Stimulated activated CD4-positive, alpha-beta T cell treated with anti-CD3 and anti-CD28 coated beads, Interleukin-4, amount 100 ng/mL, for 48 hours (primary cell): Measurements from ENCODE around the gene TRABD.
"Not testable (repeated sequence)": the region's sequence is repeated elsewhere in the genome, so short reads cannot be mapped to it uniquely, and the experiment has no call there.

Experiments used
- DNase-seq, 2 donors: peaks; one replicate each; pipeline ENCODE4 v3.0.0-alpha.2; 2020; ENCODE audit warnings: low read depth in 2 of 2

TRABD gene

DNA sequence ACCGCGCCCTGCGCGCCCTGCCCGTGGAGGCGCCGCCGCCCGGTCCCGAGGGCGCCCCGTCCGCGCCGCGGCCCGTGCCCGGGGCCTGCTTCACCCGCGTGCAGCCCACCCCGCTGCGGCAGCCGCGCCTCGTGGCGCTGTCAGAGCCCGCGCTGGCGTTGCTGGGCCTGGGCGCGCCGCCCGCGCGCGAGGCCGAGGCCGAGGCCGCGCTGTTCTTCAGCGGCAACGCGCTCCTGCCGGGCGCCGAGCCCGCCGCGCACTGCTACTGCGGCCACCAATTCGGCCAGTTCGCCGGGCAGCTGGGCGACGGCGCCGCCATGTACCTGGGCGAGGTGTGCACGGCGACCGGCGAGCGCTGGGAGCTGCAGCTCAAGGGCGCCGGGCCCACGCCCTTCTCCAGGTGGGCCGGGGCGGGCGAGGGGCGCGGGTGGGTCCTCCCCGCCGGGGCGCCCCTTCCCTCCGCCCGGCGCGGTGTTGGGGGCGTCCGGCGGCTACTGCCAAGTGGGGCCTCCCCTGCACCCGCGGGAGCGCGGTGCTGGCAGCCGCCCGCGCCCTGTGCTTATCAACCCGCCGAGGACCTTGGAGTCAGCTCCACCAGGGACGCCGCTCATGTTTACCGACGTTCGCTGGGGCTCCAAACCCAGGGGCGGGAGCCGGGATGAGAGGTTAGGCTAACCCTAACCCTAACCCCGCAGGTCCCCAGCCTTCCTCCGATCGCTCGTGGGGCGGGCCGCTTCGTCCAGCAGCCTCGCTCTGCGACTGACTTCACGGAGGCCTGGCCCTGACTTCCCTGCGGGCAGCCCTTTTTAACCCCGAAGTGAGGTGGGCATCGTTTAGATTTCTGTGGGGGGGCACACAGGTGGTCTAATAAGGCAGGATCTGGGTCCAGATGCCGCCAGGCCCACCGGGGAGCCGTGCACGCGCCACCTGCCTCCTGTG is 15.7 kb downstream of the TRABD start:
- no peak for DNase-seq

- no peak for DNase-seq
Measured at GRCh38 chr22:50202130-50202666, 16.5 kb downstream of the TRABD start.

- DNase-seq, result no peak
Measured at GRCh38 chr22:50203288-50203687, 17.6 kb downstream of the TRABD start.

DNA sequence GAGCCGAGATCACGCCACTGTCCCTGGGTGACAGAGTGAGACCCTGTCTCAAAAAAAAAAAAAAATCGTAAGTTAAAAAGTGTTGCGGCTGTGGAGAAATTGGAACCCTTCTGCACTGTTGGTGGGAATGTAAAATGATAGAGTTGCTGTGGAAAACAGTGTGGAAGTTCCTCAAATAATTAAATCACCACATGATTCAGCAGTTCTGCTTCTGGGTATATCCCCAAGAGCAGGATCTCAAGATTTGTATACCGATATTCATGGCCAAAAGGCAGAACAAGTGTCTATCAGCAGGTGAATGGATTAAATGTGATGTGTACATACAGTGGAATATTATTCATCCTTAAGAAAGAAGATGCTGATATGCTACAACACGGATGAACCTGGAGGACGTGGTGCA is 18.9 kb downstream of the TRABD start:
- DNase-seq, result no peak

DNA sequence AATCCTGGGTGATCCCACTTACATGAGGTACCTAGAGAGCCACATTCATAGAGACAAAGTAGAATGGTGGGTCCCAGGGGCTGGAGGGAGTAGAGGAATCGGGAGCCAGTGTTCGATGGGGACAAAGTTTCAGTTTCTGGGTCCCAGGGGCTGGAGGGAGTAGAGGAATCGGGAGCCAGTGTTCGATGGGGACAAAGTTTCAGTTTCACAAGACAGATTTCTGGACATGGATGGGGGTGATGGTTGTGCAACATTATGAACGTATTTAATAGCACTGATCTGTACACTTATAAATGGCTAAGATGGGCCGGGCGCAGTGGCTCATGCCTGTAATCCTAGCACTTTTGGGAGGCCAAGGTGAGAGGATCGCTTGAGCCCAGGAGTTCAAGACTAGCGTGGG is 19.3 kb downstream of the TRABD start:
- not testable (repeated sequence) for DNase-seq

- DNase-seq, result no peak
Measured at GRCh38 chr22:50205781-50206569, 20.3 kb downstream of the TRABD start.

GRCh38 chr22:50206599-50206998 is 20.9 kb downstream of the TRABD start:
- no peak for DNase-seq

- no peak for DNase-seq
Measured at GRCh38 chr22:50207383-50208140, 21.8 kb downstream of the TRABD start.

DNA sequence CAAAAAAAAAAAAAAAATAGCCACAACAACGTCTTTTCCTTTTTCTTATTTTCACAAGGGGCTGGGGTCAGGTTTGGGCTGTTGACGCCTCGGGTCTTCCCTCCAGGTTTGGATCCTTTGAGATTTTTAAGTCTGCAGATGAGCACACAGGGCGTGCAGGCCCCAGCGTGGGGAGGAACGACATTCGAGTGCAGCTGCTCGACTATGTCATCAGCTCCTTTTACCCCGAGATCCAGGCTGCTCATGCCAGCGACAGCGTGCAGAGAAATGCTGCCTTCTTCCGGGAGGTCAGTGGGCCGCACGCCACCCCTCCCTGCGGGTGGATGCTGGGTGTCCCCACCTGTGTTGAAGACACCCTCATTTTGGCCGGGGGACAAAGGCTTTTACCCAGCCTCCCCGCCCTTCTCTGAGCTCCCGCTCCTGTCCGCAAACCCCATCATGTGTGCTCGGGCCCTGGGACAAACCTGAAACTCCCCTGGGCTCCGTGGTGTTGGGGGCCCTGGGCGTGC is 22.8 kb downstream of the TRABD start:
- no peak for DNase-seq

DNA sequence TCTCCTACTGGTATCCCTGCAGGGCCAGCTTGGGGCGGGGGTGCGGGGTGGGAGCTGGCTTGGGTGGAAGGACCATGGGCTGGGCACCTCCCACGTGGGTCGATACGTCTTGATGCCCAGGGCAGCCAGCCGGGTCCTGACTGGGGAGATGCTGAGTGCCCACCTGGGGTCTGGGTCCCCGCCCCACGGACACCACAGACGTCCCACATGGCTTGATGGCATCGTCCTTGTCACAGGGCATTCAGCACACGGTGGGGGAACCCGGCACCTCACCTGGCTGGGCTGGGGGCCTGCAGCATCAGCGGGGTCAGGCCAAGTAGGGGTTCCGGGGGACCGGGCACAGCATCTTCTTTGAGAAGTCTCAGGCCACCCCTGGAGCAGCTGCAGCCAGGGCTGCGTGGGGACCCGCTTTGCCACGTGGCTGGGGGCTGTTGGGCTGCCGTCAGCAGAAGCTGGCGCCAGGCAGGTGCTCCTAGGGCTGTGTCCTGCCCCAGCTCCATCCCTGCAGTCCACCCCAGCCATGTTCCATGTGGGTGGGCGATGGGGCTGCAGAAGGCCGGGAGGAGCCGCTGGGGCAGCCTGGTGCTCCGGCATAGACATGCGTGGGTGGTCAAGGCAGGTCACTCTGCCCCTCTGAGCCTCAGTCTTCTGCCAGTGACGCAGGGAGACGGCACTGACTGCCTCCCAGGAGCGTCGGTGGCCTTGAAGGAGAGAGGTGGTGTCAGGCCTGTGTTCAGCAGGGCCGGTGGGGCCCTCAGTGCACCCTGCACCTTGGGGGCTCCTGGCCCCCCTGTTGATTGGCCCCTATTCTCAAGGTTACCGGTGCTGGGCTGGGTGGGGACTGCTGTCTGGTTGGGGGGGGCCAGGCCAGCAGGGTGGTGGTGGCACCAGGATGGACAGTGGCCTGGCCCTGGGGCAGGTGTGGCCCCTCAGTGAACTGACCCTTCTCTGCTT is 23.5 kb downstream of the TRABD start:
- DNase-seq, result no peak

DNA sequence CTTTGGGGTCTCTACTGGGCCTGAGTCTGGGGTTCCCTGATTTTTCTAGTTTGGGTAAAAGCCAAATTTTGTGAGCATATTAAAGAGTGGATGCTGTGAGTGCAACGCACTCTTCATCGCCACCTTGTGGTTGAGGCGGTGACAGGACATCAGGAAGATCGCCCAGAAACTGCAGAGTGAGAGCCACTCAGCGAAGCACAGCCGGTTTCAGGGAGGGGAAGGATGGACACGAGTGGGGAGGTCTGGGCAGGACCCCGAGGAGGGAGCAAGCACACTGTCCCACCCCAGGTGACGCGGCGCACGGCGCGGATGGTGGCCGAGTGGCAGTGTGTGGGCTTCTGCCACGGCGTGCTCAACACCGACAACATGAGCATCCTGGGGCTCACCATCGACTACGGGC is 24.2 kb downstream of the TRABD start:
- DNase-seq, result peak; percentile 55 to 65

GRCh38 chr22:50210378-50211139 is 24.8 kb downstream of the TRABD start:
- DNase-seq, result no peak

DNA sequence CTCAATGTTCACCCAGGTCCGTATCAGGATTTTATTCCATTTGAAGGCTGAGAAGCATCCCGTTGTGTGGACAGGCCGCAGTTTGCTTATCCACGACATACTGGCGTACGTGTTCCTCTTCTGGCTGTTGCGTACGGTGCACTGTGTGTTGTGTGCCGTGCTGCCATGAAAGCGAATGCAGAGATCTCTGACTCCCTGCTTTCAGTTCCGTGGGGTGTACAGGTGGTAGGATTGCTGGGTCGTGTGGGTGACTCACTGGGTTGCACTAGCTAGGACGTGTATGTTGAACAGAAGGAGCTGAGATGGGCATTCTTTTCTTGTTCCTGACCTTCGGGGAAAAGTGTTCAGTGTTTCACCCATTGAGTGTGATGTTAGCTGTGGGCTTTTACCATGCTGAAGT is 25.4 kb downstream of the TRABD start:
- DNase-seq, result no peak

- DNase-seq, result no peak
Measured at GRCh38 chr22:50213263-50213662, 27.6 kb downstream of the TRABD start.

DNA sequence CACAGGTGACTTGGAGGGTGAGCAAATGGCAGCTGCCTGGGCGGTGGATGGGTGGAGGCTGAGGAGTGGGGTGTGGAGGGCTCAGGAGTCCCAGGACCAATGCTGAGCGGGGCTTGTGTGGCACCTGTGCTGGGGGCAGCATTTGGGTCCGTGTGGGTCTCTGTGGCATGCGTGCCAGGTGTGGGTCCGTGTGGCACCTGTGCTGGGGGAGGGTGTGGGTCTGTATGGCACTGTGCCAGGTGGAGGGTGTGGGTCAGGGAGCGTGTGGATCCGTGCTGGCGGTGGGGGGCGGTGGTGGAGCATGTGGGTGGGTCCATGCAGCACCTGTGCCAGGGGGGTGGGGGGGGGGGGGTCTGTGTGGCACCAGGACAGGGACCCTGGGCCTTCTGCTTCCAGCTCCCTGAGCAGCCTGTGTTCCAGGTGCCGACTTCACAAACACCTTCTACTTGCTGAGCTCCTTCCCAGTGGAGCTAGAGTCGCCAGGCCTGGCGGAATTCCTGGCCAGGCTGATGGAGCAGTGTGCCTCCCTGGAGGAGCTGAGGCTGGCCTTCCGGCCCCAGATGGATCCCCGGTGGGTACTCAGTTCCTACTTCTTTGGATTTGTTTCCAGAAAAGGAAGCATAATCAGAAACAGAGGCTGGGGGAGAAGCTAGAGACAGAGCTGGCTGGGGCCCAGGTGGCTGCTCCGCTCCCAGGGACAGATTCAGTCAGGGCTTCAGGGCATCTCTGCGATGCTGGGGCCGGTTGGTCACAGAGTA is 29.8 kb downstream of the TRABD start:
- no peak for DNase-seq

DNA sequence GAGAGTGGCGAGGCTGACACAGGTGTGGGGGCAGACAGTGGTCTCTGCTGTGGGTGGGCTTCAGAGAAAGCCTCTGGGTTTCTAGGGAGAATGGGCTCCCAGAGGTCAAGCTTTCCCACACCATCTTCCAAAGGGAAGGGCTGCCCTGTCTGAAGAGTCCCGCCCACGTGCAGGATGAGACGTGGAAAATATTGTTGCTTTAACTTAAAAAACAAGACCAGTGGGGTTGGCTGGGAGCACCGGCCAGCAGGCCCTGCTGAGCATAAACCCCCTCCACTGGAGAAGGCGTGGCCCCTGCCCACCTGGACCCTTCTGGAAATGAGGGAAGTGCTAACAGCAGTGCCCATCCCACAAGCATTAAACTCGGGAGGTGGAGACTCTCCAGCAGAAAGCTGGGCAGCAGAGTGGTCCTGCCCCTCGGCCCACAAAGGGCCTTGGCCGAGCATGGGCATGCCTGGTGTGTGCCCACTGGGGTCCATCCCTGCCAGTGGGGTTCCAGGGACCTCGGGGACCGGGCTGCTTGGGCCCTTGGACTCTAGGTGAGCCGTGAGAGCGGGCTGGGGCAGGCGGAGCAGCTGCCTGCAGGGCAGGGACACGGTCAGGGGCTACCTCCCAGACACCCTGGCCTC is 30.5 kb downstream of the TRABD start:
- no peak for DNase-seq

- DNase-seq, result no peak
Measured at GRCh38 chr22:50216684-50217520, 31.2 kb downstream of the TRABD start.
